Kidney (tissue), 14 donors: Measurements from ENCODE around the gene FAM149A. TPM values are rescaled to one million over a fixed set of nuclear protein-coding genes. Genes with fewer than 3 reads are reported as not detected.
A peak's percentile ranks its signal among the peaks of the same experiment; 100 is the strongest.

Experiments used
- DNase-seq, 5 donors: peaks; one replicate each; pipeline ENCODE4 v3.0.0-alpha.2; 2013 to 2020
- FAIRE-seq: peaks from 2 replicates; lab custom pipeline; 2012; peaks lifted over from hg19 to GRCh38; lab: Jason Lieb, UNC
- H3K27ac ChIP-seq, 2 donors: one replicate each; pipeline ENCODE4 v1.7.0; 2013; ENCODE audit warnings: low read depth in 2 of 2, low read length in 2 of 2, inconsistent platforms in 1 of 2
- H3K27me3 ChIP-seq: one replicate; pipeline ENCODE4 v1.7.1; 2013; ENCODE audit warnings: low read length, inconsistent platforms; ENCODE audit not compliant: control insufficient read depth, insufficient read depth
- H3K36me3 ChIP-seq, 3 donors: one replicate each; pipeline versions ENCODE4 v1.7.0 to v1.7.1; 2013; ENCODE audit warnings: low read length in 3 of 3, control low read depth in 1 of 3, inconsistent platforms in 1 of 3; ENCODE audit not compliant: insufficient read depth in 3 of 3, control insufficient read depth in 2 of 3
- H3K4me1 ChIP-seq, 3 donors: one replicate each; pipeline versions ENCODE4 v1.7.0 to v1.7.1; 2013; ENCODE audit warnings: low read length in 3 of 3, inconsistent platforms in 1 of 3, low read depth in 1 of 3; ENCODE audit not compliant: control insufficient read depth in 2 of 3, insufficient read depth in 2 of 3
- H3K4me3 ChIP-seq, 3 donors: one replicate each; pipeline versions ENCODE4 v1.7.0 to v1.8.1; 2013; ENCODE audit warnings: low read length in 3 of 3, control low read depth in 1 of 3, inconsistent platforms in 1 of 3
- H3K9ac ChIP-seq, 3 donors: one replicate each; pipeline versions ENCODE4 v1.7.0 to v1.7.1; 2013; ENCODE audit warnings: low read length in 3 of 3, control low read depth in 1 of 3, inconsistent platforms in 1 of 3
- H3K9me3 ChIP-seq, 3 donors: one replicate each; pipeline versions ENCODE4 v1.7.0 to v1.7.1; 2013; ENCODE audit warnings: low read length in 3 of 3, control low read depth in 1 of 3, inconsistent platforms in 1 of 3; ENCODE audit not compliant: control insufficient read depth in 2 of 3, insufficient read depth in 1 of 3
- intact Hi-C: fragments of 100-400 bp; cut with DNase I; formaldehyde crosslinking; loops from one replicate; pipeline ENCODE4 v1.11.1; 2022
- polyA plus RNA-seq: library from polyadenylated mRNA; stranded (reverse); fragments of 350-450 nt; fragmentation: Illumina TruSeq; extraction: RNeasy Lipid Tissue Mini Kit (QIAGEN cat#74804); gene quantifications from one replicate; pipeline ENCODE4 v1.2.3, GENCODE V29; 2014; ENCODE audit warnings: low read depth, low replicate concordance; ENCODE audit not compliant: insufficient read depth
- total RNA-seq: library from RNA; stranded (reverse); fragmentation: NEBNext Ultra II Directional; extraction: Animal tissue kit (Norgen Biotek cat#: 25700); gene quantifications from one replicate; pipeline ENCODE4 v1.2.1, GENCODE V29; 2021
- TF ChIP-seq, protein P1 (sequence below): IDR thresholded peaks from 3 replicates; pipeline ENCODE4 v1.5.1; 2012; ENCODE audit warnings: mild to moderate bottlenecking, moderate library complexity, borderline replicate concordance; ENCODE audit not compliant: insufficient read depth; ENCODE audit errors: extremely low read depth
- donor health status: control.
- donor health status: control.
- donor health status: control.
- donor health status: control.
- donor health status: control.
- donor health status: DM: yes; HTN: yes; CAD: no.
- donor health status: Normal renal cell carcinoma (clear cell type).

The FAM149A gene
- total and polyA plus RNA-seq, 2 donors from 2014 or later = 32.4 to 37.8 TPM

DNA sequence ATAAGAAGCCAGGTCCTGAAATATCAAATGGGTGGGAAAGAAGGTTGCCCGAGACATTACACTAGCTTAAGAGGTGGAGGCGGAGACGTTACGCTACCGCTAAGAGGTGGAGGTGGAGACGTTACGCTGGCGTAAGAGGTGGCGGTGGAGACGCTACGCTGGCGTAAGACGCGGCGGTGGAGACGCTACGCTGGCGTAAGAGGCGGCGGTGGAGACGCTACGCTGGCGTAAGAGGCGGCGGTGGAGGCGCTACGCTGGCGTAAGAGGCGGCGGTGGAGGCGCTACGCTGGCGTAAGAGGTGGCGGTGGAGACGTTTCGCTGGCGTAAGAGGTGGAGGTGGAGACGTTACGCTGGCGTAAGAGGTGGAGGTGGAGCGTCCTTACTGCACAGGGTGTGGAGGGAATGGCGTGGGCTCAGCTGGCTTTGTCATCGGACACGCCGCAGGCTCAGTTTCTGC lies 99.6 kb downstream of the FAM149A start:
- peaks cover 0 to 4% (median 0%) of the 10 kb centered on the region in 3 donors for H3K4me1 ChIP-seq
- TF ChIP-seq, protein P1, sequence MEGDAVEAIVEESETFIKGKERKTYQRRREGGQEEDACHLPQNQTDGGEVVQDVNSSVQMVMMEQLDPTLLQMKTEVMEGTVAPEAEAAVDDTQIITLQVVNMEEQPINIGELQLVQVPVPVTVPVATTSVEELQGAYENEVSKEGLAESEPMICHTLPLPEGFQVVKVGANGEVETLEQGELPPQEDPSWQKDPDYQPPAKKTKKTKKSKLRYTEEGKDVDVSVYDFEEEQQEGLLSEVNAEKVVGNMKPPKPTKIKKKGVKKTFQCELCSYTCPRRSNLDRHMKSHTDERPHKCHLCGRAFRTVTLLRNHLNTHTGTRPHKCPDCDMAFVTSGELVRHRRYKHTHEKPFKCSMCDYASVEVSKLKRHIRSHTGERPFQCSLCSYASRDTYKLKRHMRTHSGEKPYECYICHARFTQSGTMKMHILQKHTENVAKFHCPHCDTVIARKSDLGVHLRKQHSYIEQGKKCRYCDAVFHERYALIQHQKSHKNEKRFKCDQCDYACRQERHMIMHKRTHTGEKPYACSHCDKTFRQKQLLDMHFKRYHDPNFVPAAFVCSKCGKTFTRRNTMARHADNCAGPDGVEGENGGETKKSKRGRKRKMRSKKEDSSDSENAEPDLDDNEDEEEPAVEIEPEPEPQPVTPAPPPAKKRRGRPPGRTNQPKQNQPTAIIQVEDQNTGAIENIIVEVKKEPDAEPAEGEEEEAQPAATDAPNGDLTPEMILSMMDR = no peak
- H3K9me3 ChIP-seq = peaks cover 0 to 5% (median 0%) of the 10 kb centered on the region in 3 donors
- peak in 1 of 5 donors; percentile 73 for DNase-seq
- peak overlapping the region in 1 of 3 donors; percentile 56 for H3K4me3 ChIP-seq
- no peak for FAIRE-seq
- no peaks in the 10 kb centered on the region for H3K27me3 ChIP-seq
- peaks cover 2 to 19% (median 18%) of the 10 kb centered on the region in 3 donors for H3K36me3 ChIP-seq
- no peak overlapping the region for H3K9ac ChIP-seq
- peak overlapping the region in 1 of 2 donors; percentile 79 for H3K27ac ChIP-seq
- intact Hi-C loops = no loop called here

DNA sequence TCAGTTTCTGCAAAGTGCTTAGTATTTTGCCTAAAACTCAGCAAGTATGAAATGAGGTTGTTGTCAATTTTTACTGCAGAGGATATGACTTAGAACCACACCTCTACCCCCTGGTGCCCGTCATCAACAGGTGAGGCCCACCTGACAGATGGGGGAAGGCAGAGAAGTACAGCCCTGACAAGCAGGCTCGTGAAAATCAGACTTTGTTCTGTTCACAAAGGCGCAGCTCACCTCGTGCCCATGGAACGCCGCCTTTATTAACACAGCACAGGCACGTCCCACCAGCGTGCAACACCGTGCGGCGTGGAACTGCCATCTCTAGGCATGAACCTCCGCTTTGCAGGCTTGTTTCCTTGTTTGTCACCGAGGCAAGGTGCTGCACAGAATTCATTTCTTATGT lies 100.2 kb downstream of the FAM149A start:
- TF ChIP-seq, protein P1 = peak; percentile 1
- Histone ChIP-seq H3K9ac (peak overlapping the region in 1 of 3 donors; percentile 20), H3K27ac (peak overlapping the region in 1 of 2 donors; percentile 79), H3K36me3 (peaks cover 2 to 24% (median 18%) of the 10 kb centered on the region in 3 donors), H3K4me1 (peaks cover 0 to 4% (median 0%) of the 10 kb centered on the region in 3 donors), H3K9me3 (peaks cover 0 to 5% (median 0%) of the 10 kb centered on the region in 3 donors), H3K4me3 (peak overlapping the region in 1 of 3 donors; percentile 56), H3K27me3 (no peaks in the 10 kb centered on the region)
- FAIRE-seq (no peak), DNase-seq (no peak)
- intact Hi-C loops = no loop called here

DNA sequence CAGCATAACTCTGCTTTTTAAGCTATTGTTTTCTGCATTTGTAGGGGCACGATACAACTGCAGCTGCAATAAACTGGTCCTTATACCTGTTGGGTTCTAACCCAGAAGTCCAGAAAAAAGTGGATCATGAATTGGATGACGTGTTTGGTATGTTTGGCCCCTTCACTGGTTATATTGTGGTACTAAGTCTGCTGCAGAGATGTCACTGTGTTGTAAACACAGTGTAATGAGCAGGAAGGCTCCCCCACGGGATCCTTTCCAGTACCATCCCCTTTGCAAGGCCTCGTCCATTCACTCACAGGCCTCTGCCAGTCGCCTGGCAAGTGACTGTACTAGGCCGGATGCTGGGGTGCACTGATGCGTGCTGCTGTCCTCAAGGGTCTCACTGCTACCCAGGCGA lies 100.7 kb downstream of the FAM149A start:
- FAIRE-seq = no peak
- TF ChIP-seq, protein P1 = no peak
- no peak overlapping the region for H3K4me3 ChIP-seq

More for the DNA sequence above, 100.7 kb downstream of the FAM149A start:
- Histone ChIP-seq H3K4me1 (peaks cover 0 to 4% (median 0%) of the 10 kb centered on the region in 3 donors), H3K36me3 (peaks cover 3 to 27% (median 19%) of the 10 kb centered on the region in 3 donors), H3K9me3 (peaks cover 0 to 5% (median 0%) of the 10 kb centered on the region in 3 donors), H3K27ac (peak overlapping the region in 1 of 2 donors; percentile 79), H3K9ac (no peak overlapping the region), H3K27me3 (no peaks in the 10 kb centered on the region)
- intact Hi-C loops = no loop called here
- DNase-seq = peak in 2 of 5 donors; percentile 28 to 50
